SKM-1 treated with dmso at 0.1 percent for 144 hours (cell line): ENCODE results near the gene CD177.
"Not testable (repeated sequence)": the region's sequence is repeated elsewhere in the genome, so short reads cannot be mapped to it uniquely, and the experiment has no call there.

Source experiments
- DNase-seq: peaks from one replicate; lab custom pipeline; 2025; ENCODE audit not compliant: unreplicated experiment; lab: John Stamatoyannopoulos, UW

Gene CD177, protein sequence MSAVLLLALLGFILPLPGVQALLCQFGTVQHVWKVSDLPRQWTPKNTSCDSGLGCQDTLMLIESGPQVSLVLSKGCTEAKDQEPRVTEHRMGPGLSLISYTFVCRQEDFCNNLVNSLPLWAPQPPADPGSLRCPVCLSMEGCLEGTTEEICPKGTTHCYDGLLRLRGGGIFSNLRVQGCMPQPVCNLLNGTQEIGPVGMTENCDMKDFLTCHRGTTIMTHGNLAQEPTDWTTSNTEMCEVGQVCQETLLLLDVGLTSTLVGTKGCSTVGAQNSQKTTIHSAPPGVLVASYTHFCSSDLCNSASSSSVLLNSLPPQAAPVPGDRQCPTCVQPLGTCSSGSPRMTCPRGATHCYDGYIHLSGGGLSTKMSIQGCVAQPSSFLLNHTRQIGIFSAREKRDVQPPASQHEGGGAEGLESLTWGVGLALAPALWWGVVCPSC

GRCh38 chr19:43353606-43354304 is at the start of gene CD177:
TSS of gene CD177 (plus strand) at chr19:43353686. CDS start at chr19:43353715, 29 bp downstream.
- DNase-seq: no peak

- no peak for DNase-seq
Measured at GRCh38 chr19:43305642-43306041, 47.8 kb upstream of the CD177 start.

DNA sequence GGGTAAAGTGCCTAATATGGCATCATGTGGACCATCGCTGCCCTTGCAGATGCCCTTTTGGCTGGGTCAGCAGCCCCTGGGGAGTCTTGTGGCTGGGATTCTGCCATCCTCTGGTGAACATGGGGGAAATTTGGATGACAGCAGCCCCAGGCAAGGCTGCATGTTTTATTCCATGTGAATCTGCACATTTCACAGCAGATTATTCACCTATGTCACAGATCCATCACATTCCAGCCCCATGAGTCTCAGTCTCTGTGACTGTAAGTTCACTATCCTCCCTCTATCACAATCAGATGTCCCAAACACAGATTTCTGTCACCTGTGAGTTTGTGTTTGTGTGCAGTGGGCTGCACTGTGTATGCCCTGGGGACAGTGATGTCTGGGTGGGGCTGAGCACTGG is 47.4 kb upstream of the CD177 start:
- DNase-seq: no peak

DNA sequence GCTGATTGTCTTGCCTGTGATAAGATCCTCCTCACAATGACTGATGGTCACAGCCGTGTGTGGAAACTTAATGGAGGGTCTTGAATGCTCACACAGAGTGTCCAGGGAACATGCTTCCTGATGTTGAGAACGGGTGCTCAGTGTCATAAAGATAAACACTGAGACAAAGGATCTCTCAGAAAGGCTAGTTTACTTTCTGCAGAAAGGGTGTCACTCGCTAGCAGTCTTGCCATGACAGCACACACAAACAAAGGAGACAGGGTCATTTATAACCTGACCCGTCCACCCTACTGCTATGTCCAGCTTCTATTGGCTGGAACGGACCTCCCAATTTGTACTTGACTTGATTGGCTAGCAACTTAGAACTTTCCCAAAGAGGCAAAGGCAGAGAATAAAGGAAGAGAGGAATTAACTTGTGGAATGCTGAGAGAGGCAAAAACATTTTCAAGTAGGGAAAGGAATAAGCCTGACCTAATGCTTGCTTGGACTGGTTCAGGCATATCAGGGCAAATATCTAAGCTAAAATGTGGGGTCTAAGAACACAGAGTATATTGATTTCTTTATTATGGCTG is 45.2 kb upstream of the CD177 start:
- DNase-seq: no peak

- DNase-seq: no peak
Measured at GRCh38 chr19:43309466-43309865, 44.0 kb upstream of the CD177 start.

DNA sequence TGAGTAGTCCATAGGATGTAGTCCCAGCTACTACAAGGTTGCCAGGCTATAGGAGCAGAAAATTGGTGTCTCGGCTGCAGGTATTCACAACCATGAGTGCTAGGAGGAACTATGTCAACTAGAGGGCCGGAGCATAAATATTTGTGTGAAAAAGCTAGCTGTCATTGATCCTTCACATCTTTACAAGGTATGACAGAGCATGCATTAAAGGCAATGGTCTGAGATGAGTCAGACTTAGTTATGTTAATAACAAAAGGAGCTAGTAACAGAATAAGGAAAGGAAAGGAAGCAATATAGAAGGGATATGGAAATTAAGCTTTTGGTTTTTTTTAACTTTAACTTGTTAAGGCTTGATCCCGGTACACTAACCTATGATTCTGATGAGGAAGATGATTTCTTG is 43.3 kb upstream of the CD177 start:
- DNase-seq: no peak

GRCh38 chr19:43311256-43311655 is 42.2 kb upstream of the CD177 start:
- DNase-seq: no peak

- no peak for DNase-seq
Measured at GRCh38 chr19:43311706-43312105, 41.8 kb upstream of the CD177 start.

DNA sequence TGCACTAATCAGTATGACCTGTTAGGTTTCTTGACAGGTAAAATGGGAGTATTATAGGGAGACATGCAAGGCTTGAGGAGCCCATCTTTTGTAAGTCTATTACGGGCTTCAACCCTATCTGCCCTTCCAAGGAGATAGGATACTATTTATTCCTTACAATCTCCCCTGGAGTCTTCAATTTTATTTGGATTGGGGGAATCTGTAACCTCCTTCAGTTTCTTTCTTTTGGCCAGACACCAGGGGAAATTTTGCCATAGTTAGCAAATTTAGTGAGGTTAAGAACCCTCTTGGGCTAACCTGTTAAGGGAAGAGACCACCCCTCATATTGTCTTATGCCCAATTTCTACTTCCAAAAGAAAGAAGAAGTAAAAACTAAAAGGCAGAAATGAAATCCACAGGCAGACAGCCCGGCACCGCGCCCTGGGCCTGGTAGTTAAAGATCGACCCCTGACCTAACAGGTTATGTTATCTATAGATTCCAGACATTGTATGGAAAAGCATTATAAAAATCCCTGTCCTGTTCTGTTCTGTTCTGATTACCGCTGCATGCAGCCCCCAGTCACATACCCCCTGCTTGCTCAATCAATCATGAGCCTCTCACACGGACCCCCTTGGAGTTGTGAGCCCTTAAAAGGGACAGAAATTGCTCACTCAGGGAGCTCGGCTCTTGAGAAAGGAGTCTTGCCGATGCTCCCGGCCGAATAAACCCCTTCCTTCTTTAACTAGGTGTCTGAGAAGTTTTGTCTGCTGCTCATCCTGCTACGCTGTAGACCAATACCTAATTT is 39.6 kb upstream of the CD177 start:
- no peak for DNase-seq

- no peak for DNase-seq
Measured at GRCh38 chr19:43315851-43316250, 37.6 kb upstream of the CD177 start.

DNA sequence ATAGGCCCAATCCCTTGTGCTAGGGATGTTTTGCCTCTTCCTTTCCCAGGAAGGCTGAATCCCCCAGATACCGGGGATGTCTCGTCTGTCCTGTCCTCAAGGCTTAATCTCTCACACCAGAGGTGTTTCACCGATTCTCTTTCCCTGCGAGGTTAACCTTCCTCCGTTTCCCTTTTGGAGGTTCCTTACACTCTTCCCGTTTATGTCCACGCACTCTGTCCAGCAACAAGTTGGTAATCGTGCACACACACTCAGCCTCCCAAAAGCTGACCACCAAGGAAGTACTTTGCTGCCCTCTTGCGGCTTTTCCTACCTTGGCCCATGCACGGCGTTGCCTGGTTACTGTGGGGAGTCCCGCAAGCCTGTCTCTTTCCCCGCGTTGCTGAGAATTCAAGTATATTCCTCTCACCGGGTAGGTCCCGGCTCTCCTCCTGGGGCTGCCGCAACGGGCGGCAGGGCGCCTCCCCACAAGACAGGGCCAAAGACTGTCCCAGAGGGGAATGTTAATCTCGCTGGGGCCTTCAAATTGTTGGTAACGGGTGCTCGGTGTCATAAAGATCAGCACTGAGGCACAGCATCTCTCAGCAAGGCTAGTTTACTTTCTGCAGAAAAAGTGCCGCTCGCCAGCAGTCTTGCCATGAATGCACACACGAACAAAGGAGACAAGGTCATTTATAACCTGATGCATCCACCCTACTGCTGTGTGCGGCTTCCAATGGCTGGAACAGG is 36.7 kb upstream of the CD177 start:
- no peak for DNase-seq

- DNase-seq: no peak
Measured at GRCh38 chr19:43318203-43318602, 35.3 kb upstream of the CD177 start.

- DNase-seq: no peak
Measured at GRCh38 chr19:43318796-43319314, 34.6 kb upstream of the CD177 start.

- no peak for DNase-seq
Measured at GRCh38 chr19:43320546-43320945, 32.9 kb upstream of the CD177 start.

- not testable (repeated sequence) for DNase-seq
Measured at GRCh38 chr19:43326761-43327160, 26.7 kb upstream of the CD177 start.

GRCh38 chr19:43328561-43328960 is 24.9 kb upstream of the CD177 start:
- not testable (repeated sequence) for DNase-seq

DNA sequence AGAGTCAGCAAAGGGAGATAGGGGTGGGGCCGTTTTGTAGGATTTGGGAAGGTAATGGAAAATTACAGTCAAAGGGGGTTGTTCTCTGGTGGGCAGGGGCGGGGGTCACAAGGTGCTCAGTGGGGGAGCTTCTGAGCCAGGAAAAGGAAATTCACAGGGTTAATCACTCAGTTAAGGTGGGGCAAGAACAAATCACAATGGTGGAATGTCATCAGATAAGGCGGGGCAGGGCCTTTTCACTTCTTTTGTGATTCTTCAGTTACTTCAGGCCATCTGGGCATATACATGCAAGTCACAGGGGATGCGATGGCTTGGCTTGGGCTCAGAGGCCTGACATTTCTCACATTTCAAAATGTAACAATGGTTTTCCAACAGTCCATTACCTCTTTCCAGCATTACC is 24.4 kb upstream of the CD177 start:
- DNase-seq: not testable (repeated sequence)

DNA sequence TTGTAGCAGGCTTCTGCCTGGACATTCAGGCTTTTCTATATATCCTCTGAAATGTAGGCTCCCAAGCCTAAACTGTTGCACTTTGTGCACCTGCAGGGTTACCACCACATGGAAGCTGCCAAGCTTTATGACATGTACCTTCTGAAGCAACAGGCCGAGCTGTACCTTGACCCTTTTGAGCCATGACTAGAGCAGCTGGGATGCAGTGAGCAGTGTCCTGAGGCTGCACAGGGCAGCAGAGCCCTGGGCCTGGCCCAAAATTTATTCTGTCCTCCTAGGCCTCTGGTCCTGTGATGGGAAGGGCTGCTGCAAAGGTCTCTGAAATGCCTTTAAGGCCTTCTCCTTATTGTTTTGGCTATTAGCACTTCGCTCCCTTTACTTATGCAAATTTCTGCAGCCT is 23.5 kb upstream of the CD177 start:
- DNase-seq: no peak

- no peak for DNase-seq
Measured at GRCh38 chr19:43330726-43331434, 22.6 kb upstream of the CD177 start.
